DMS153 treated with DMSO at 0.1 percent for 48 hours (cell line): ENCODE measurements around the gene GRID1.

Experiments used
- DNase-seq: peaks from one replicate; lab custom pipeline; 2025; ENCODE audit not compliant: unreplicated experiment; lab: John Stamatoyannopoulos, UW

Gene GRID1

GRCh38 chr10:86152354-86152753, 214.2 kb downstream of the GRID1 start:
- no peak for DNase-seq

DNA sequence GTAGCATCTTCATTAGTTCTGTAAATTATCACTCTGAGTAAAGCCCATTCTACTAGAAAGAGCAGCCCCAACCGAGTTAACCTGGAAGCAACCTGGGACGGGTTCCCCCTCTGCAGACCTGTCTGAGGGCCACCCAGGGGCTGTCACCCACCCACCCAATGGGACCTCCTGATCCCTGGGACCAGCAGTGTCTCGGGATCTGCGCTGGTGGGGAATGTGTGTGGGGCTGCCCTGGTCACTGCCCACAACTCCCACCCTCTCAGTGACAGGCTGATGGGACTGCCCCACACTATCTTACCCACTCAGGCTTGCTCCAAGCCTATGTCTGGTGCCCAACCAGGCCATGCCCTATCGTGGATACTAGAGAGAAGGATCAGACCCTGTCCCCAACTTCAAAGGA, 215.0 kb downstream of the GRID1 start:
- no peak for DNase-seq

- DNase-seq: no peak
Measured at GRCh38 chr10:86149257-86149656, 217.3 kb downstream of the GRID1 start.

- DNase-seq: no peak
Measured at GRCh38 chr10:86148117-86148516, 218.5 kb downstream of the GRID1 start.

DNA sequence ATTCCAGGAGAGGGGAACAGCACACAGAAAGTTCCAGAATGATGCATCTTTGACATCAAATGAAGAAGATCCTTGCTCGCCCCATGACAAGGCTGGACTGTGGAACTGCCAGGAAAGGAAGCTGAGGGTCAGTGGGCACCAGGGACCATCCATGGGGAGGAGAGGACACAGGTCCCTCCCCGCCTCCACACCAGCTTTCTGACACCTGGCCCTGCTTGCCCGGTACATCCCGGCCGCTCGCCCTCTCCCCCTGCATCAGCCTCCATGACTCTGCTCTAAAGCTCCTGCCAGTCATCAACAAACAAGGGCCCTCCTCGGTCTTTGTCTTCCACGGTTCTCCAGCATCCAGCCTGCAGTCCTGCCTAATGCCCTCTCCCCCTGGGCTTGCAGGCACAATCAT, 222.3 kb downstream of the GRID1 start:
- DNase-seq: no peak

- DNase-seq: no peak
Measured at GRCh38 chr10:86141896-86142295, 224.7 kb downstream of the GRID1 start.

- no peak for DNase-seq
Measured at GRCh38 chr10:86139066-86139657, 227.4 kb downstream of the GRID1 start.

DNA sequence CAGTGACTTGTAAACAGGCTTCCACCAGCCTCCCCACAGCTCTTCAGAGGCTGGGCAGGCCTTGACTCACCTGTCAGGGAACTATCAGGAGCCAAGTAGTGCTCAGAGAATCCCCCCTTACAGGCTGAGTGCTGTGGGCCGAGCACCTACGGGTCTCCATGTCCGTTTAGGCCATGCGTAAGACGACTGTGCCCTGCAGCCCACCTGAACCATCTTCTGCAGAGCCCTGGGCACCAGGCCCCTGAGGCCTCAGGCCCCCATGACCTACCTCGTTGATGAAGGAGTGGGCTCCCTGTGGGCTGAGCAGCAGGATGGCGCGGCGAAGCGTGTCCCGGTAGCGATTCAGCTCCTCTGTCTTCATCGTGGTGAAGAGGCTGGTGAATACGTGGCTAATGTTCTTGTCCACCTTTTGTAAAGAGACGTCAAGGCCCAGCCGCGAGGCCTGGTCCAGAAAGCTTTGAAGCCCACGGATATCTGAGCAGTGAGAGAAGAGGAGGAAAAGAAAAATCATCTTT, 228.0 kb downstream of the GRID1 start:
- DNase-seq: no peak

GRCh38 chr10:86137561-86137960, 229.0 kb downstream of the GRID1 start:
- no peak for DNase-seq

DNA sequence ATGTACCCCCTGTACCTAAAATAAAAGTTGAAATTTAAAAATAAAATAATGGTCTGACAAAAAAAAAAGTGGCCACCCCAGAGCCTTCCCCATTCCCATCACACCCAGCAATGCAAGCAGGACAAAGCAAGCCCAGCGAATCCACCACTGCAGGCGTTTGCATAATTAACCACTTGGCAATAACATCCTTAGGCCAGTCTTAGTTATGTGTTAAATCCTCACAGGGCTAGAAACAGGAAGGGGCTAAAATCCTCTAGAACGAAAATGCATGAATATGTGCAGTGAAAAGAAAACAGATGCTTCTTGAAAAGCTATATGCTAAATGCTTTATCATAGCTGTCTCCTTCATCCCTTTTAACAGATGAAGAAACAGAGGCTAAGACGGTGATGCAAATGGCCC, 229.7 kb downstream of the GRID1 start:
- no peak for DNase-seq

GRCh38 chr10:86135191-86135590, 231.4 kb downstream of the GRID1 start:
- DNase-seq: no peak

DNA sequence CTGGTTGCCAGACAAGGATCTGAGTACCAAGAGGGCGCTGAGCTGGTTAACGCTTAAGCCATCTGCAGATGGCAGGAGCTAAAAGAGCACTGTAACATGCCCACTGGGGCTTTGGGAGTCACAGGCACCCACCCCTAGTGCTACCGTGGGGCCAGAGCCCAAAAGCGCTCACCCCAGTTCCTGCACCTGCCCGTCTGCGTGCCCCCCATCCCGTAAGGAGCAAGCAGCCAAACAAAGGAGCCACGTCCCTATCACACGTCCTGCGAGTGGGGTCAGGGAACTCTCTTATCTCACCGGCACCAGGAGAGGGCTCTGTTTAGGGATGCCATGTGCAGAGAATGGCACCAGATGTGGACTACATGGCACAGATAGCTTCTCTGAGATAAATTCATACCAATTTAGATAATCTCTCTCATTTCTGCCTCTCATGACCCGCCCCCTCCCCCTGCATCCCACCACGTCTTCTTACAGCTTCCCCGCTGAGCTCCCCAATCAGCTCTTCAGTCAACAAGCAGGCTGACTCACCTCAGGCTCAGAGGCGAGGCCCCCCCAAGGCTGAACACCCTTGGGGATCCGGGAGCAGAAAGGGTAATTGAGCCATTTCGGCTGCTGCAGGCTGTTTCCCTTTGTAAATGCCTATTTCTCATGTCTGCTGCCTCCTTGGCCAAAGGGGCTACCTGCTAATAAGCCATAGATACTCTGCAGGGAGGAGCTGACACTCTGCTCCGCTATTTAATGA, 235.7 kb downstream of the GRID1 start:
- no peak for DNase-seq

- no peak for DNase-seq
Measured at GRCh38 chr10:86130041-86130440, 236.6 kb downstream of the GRID1 start.

- no peak for DNase-seq
Measured at GRCh38 chr10:86128360-86128759, 238.2 kb downstream of the GRID1 start.

DNA sequence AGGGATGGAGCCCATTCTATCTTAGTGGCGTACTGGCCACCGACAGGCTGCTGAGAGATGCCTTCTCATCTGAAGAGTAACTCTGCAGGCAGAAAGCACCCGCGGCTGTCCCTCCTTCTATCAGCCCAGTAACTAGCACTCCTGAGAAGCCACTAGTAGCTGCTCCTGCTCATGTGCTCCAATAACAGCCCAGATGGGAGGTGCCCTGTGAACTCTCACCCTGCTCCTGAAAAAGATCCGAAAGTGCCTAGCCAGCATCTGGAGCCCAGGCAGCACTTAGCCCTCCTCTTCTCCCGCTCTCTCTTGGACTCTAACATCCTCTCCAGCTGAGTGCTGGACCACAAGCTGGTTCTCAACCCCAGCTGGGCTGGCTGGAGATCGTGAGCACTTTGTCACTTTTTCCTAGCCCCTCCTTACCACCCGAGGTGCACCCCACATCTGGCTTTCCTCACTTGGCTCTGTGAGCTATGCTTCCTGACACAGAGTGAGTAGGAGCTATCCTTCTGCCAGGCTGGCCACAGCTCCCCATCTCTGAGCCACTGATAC, 239.2 kb downstream of the GRID1 start:
- DNase-seq: no peak

- no peak for DNase-seq
Measured at GRCh38 chr10:86124734-86125133, 241.9 kb downstream of the GRID1 start.

DNA sequence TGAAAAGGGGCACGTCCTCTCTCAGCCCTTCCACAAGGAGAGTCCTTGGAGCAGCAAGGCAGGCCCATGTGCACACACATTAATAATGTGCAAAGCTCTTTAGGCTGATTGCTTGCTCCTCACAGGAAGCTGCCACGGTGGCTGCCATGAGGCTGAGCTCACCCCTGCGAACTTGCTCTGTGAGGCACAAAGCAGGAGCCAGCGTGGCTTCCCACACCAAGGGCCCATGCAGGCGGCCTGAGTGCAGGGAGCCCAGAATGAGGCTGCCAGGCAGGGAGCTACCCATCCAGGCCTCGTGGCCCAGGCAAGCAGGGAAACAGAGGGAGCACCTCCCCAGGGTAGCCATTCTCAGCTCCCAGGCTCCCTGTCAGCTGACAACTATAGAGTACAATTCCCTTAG, 242.9 kb downstream of the GRID1 start:
- DNase-seq: no peak

GRCh38 chr10:86123304-86123703, 243.3 kb downstream of the GRID1 start:
- no peak for DNase-seq

DNA sequence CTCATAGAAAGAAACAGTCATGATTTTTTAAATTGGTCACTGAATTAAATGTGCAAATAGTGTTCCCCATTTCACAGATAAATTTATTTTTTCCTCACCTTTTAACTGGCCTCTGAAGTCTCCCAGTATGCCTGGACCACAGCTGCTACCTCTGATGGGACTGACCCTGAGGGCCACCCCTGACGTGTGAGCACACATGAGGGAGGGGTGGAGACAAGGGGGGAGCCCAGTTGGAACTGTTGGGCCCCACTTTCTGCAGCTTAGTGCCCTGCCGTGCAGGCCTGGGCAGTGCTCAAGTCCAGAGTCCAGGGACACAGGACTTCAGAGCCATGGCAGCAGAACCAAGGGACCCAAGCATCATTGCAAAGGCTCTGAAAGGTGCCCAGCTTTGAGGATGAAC, 243.9 kb downstream of the GRID1 start:
- no peak for DNase-seq

GRCh38 chr10:86121200-86121599, 245.4 kb downstream of the GRID1 start:
- no peak for DNase-seq

DNA sequence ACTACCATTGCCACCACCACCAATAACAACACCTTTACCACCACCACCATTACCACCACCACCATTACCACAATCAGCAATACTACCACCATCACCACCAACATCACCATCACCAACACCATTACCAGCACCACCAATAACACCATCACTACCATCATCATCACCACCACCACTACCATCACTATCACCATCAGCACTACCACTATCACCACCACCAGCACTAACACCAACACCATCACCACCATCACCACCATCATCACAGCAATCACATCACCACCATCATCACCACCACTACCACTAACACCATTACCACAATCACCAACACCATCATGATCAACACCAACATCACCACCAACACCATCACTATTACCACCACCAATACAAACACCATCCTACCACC, 249.5 kb downstream of the GRID1 start:
- no peak for DNase-seq

GRCh38 chr10:86113983-86114382, 252.6 kb downstream of the GRID1 start:
- no peak for DNase-seq
